Measurements from ENCODE around the gene SORBS1.

- TF ChIP-seq CTCF (IDR thresholded peaks at IDR 0.05) = no peak
- TF ChIP-seq POLR2A (IDR thresholded peaks at IDR 0.05) = no peak
These were observed 103.2 kb downstream of the SORBS1 start for GRCh38 chr10:95458014-95458413.
